Stimulated activated CD4-positive, alpha-beta T cell treated with anti-CD3 and anti-CD28 coated beads, Interleukin-1b, Interleukin-23, amount 100 ng/mL, for 1 hour (primary cell): Measurements from ENCODE around the gene TUBB6.
A peak's percentile ranks its signal among the peaks of the same experiment; 100 is the strongest.

Source experiments
- DNase-seq, 2 donors: peaks; one replicate each; pipeline ENCODE4 v3.0.0-alpha.2; 2020; ENCODE audit warnings: low read depth in 2 of 2

The TUBB6 gene

GRCh38 chr18:12314591-12315305 lies 6.7 kb downstream of the TUBB6 start:
- DNase-seq: no peak

GRCh38 chr18:12315490-12315889 lies 7.4 kb downstream of the TUBB6 start:
- DNase-seq: no peak

GRCh38 chr18:12315911-12316310 lies 7.9 kb downstream of the TUBB6 start:
- no peak for DNase-seq

DNA sequence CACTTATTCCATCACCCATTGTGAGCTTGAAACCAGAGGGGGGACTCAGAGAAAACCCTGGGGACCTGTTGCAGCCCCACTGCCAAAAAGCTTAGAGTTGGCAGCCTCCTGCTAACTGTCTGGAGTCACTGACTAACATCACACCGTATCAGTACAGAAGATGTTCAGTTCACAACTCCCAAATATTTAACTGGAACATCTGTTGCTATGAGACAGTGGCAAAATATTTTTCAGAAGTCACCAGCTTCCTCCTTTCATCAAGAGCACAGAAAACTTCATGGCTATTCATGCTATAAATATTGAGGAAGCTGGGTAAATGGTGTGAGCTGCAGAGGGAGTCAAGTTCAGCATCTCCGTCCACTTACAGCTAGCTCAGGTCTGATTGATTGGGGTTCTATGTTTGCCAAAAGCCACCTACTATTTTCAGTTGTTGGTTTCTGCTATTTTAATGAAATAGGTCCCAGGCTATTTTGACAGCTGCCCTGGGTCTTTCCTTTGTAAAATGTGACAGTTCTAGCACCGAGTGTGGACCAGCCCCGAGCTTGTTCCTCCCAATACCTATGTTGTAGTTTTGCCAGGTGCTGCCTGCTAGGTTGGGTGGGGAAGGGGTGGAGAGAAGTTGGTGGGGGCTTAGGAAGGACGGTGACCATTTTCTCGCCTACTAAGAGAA lies 9.8 kb downstream of the TUBB6 start:
- DNase-seq: no peak

GRCh38 chr18:12318334-12318697 lies 10.3 kb downstream of the TUBB6 start:
- DNase-seq: no peak

DNA sequence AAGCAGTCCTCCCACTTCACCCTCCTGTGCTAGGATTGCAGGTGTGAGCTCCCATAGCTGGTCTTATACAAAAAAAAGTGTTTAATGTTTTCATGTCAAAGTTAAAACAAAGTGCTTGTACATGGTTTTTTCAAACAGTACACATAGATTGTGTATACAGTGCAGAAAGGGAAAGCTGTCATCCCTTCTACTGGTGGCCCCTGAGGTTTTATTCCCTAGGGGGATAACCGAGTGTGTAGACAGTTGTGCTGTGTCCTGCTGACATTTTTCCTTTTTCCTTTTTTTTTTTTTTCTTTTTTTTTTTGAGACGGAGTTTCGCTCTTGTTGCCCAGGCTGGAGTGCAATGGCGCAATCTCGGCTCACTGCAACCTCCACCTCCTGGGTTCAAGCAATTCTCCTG lies 10.8 kb downstream of the TUBB6 start:
- DNase-seq: no peak

DNA sequence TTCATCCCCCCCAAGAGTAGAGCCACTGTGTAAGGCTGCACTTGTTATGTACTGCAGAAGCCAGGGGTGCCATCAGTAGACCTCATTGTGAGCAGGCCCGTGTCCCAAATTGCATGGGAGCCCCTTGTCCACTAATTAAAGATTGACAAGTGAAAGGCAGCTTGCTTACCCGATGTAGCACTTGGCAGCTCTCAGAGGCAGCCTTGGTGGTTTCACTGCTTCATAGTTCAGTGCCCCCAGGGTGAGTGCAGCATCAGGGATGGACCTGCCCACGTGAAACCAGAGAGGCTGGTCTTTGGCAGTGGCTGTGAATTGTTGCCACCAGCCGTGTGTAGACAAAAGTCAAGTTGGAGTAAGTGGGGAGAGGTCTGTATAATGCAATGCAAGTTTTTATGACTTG lies 13.3 kb downstream of the TUBB6 start:
- DNase-seq: no peak

DNA sequence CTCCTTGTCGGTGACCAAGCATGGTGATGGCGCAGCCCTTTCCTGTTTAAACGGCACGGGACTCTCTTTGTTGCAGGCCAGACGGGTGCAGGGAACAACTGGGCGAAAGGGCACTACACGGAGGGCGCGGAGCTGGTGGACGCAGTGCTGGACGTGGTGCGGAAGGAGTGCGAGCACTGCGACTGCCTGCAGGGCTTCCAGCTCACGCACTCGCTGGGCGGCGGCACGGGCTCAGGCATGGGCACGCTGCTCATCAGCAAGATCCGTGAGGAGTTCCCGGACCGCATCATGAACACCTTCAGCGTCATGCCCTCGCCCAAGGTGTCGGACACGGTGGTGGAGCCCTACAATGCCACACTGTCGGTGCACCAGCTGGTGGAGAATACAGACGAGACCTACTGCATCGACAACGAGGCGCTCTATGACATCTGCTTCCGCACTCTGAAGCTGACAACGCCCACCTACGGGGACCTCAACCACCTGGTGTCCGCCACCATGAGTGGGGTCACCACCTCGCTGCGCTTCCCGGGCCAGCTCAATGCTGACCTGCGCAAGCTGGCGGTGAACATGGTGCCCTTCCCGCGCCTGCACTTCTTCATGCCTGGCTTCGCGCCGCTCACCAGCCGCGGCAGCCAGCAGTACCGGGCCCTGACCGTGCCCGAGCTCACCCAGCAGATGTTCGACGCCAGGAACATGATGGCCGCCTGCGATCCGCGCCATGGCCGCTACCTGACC lies 17.1 kb downstream of the TUBB6 start:
- no peak for DNase-seq

DNA sequence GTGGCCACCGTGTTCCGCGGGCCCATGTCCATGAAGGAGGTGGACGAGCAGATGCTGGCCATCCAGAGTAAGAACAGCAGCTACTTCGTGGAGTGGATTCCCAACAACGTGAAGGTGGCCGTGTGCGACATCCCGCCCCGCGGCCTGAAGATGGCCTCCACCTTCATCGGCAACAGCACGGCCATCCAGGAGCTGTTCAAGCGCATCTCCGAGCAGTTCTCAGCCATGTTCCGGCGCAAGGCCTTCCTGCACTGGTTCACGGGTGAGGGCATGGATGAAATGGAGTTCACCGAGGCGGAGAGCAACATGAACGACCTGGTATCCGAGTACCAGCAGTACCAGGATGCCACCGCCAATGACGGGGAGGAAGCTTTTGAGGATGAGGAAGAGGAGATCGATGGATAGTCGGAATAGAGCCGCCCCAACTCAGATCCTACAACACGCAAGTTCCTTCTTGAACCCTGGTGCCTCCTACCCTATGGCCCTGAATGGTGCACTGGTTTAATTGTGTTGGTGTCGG lies 17.7 kb downstream of the TUBB6 start:
- DNase-seq: no peak

DNA sequence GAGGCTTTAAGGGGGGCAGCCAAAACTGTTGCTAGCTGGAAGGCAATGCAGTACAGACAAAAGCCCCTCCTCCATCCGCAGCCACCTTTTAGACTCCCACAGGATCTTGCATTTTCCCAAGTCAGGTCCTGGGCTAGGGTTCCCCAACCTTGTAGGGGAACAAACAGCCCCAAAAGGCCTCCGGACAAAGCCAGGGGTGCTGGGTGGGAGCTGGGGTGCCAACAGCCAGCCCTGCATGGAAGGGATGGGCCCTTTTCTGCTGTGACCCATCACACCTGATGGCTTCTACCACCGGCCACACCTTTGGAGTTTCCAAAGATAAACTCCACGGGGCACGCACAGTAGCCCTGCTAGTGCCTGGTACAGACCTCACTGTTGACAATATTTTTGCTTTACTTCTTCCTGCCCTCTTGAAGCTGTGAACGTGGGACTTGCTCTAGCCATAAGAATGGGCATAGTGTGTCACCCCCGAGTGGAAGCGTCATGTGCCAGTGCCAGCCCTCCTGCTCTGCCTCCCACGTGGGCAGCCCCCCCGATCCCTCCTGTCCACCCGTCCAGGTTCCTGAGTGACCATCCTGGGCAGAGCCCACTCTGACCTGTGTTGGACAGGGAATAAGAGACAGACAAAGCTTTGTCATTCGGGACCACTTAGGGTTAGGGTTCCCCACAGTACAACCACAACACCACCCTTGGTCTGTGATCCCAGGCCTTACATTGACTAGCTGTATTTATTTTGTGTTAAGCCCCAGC lies 18.8 kb downstream of the TUBB6 start:
- DNase-seq: no peak

DNA sequence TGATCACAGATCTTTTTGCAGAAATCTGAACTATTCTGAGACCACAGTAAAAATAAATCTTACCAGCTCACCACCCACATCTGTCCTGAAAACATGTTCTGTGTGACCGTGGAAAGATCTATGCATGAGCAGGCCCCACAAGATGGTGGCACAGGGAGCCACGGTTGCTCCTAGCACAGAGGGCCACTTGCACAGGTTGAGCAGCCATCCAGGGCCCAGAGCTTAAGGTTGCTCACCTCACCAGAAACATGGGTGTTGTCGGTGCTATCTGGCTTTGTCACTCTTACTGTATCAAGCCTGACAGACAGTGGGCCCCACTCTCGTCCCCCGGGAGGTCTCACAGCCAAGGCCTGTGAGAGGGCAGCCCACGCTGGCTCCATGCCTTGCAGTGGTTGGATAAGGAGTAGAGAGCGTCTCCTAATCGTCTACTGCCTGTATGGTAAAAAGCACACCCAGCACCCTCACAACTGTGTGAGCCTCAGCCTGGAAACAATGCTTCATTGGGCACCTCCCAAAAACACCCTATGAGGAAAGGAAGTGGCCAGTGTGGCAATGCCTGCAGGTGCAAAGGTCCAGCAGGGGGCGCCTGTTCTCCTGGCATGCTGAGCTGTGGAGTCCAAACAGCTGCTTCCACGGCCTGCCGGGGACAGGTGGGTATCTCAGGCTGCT lies 19.6 kb downstream of the TUBB6 start:
- DNase-seq: peak; percentile 38 to 52

GRCh38 chr18:12328179-12328823 lies 20.3 kb downstream of the TUBB6 start:
- no peak for DNase-seq

DNA sequence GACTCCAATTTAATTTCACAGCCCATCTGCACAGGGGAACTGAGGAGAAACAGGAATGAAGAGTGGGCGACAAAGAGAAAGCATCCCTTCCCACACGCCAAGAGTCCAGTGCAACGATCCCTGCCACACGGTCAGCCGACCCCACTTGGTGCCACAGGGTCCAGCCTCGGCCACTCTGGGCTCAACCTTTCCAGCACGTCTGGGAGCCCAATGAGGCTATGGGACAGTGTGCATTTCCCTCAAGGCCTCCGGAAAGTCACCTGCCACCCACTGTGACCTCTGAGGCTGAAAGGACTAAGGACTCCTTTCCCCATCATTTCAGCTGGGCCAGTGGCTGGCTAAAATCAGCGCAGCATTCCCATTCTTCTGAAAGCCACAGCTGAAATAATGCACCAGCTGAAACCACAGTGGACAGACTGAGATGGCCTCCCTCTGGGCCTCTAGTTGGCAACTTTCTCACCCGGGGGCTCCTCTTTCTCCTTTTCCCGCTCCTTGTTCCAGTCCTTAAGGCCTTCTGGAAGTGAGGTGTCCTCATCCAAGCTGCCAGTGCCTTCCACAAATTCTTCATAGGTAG lies 21.2 kb downstream of the TUBB6 start:
- no peak for DNase-seq

DNA sequence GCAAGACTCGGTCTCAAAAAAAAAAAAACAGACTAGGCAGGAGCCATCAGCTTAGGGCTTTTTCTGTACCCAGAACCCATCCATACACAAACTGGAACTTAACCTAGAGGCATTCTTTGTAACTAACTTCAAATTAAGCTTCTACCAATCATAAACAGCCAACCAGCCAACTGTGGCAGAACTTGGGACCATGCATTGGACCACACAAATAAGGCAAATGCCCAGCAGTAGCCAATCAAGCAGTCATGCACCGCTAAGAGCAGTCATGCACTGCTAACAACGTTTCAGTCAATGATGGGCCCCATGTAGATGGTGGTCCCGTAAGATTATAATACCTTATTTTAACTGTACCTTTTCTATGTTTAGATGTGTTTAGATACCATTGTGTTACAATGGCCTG lies 22.7 kb downstream of the TUBB6 start:
- DNase-seq: no peak

GRCh38 chr18:12333506-12334290 lies 25.7 kb downstream of the TUBB6 start:
- DNase-seq: no peak

DNA sequence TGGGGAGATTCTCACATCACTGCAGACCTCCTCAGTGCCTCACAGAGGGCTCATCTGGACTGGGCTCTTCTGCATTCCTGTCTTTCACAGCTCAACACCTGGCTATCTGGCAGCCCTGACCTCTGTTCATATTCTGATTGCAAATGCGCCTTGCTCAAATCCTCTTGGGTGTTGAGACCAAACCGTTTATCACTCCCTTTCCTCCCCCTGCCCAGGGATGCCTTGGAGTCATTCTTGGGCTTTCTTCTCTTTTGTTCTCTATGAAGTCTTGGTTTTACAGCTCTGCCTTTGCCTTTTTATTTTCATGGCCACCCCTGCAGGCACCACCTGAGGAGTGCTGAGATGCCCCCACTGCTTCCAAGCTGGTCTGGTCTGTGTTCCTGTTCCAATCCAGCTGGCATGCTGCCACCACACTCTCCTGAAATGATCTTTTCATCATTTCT lies 26.3 kb downstream of the TUBB6 start:
- DNase-seq: no peak

- no peak for DNase-seq
Observed at GRCh38 chr18:12334863-12335262, 26.8 kb downstream of the TUBB6 start.

GRCh38 chr18:12335503-12335902 lies 27.5 kb downstream of the TUBB6 start:
- no peak for DNase-seq

- DNase-seq: no peak
Observed at GRCh38 chr18:12336171-12336613, 28.2 kb downstream of the TUBB6 start.

- DNase-seq: no peak
Observed at GRCh38 chr18:12336887-12337286, 28.8 kb downstream of the TUBB6 start.
